Neural cell (in vitro differentiated cells): ENCODE results near the gene FHIT.

Experiments used
- REST ChIP-seq: IDR thresholded peaks from 2 replicates; pipeline ENCODE4 v1.6.1; 2012; ENCODE audit warnings: borderline replicate concordance
- SMC3 ChIP-seq: fragments of 450-650 bp; conservative IDR thresholded peaks from 2 replicates; pipeline ENCODE4 v1.6.1; 2014; ENCODE audit warnings: antibody characterized with exemption, mild to moderate bottlenecking, moderate library complexity; ENCODE audit not compliant: poor library complexity
- TF ChIP-seq, protein P1 (sequence below): fragments of 450-650 bp; IDR thresholded peaks from 2 replicates; pipeline ENCODE4 v1.5.1; 2014; ENCODE audit warnings: antibody characterized with exemption, mild to moderate bottlenecking, moderate library complexity; ENCODE audit not compliant: poor library complexity, severe bottlenecking

- TF ChIP-seq REST (no peak), SMC3 (no peak)
- TF ChIP-seq, protein P1, sequence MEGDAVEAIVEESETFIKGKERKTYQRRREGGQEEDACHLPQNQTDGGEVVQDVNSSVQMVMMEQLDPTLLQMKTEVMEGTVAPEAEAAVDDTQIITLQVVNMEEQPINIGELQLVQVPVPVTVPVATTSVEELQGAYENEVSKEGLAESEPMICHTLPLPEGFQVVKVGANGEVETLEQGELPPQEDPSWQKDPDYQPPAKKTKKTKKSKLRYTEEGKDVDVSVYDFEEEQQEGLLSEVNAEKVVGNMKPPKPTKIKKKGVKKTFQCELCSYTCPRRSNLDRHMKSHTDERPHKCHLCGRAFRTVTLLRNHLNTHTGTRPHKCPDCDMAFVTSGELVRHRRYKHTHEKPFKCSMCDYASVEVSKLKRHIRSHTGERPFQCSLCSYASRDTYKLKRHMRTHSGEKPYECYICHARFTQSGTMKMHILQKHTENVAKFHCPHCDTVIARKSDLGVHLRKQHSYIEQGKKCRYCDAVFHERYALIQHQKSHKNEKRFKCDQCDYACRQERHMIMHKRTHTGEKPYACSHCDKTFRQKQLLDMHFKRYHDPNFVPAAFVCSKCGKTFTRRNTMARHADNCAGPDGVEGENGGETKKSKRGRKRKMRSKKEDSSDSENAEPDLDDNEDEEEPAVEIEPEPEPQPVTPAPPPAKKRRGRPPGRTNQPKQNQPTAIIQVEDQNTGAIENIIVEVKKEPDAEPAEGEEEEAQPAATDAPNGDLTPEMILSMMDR = no peak
Observed at GRCh38 chr3:60192297-60193114, 1058.7 kb downstream of the FHIT start.
